GM23338 (cell line): ENCODE measurements around the gene GCKR. TPM values are rescaled to one million over a fixed set of nuclear protein-coding genes. Genes with fewer than 3 reads are reported as not detected.
A peak's percentile ranks its signal among the peaks of the same experiment; 100 is the strongest.

Experiments
- ATAC-seq: fragments of 200-7000 bp; cut with Tn5 transposase; 3 replicates; pipeline ENCODE4 v1.9.1; 2020
- DNase-seq: peaks from one replicate; pipeline ENCODE4 v3.0.0-alpha.2; 2015; ENCODE audit warnings: low spot score
- H2AFZ ChIP-seq: fragments of 200-600 bp; sonication (generic); 2 replicates; pipeline ENCODE4 v1.8.0; 2016; ENCODE audit warnings: antibody characterized with exemption, mild to moderate bottlenecking, moderate library complexity
- H3F3A ChIP-seq: fragments of 200-600 bp; sonication (generic); replicated peaks from 2 replicates; pipeline ENCODE4 v1.8.0; 2017; ENCODE audit warnings: antibody characterized with exemption, mixed run types, low read depth
- H3K27ac ChIP-seq: fragments of 200-600 bp; sonication (generic); 2 replicates; pipeline ENCODE4 v1.6.1; 2016; ENCODE audit warnings: low read depth
- H3K27me3 ChIP-seq: fragments of 200-600 bp; sonication (generic); 2 replicates; pipeline ENCODE4 v1.8.0; 2016; ENCODE audit warnings: mild to moderate bottlenecking, mixed run types, moderate library complexity; ENCODE audit not compliant: insufficient read depth
- H3K36me3 ChIP-seq: fragments of 200-600 bp; sonication (generic); 2 replicates; pipeline ENCODE4 v1.8.0; 2016; ENCODE audit warnings: mild to moderate bottlenecking; ENCODE audit not compliant: insufficient read depth
- H3K4me1 ChIP-seq: fragments of 200-600 bp; sonication (generic); 2 replicates; pipeline ENCODE4 v1.8.0; 2016; ENCODE audit warnings: mild to moderate bottlenecking, moderate library complexity; ENCODE audit not compliant: insufficient read depth
- H3K4me2 ChIP-seq: fragments of 200-600 bp; sonication (generic); 2 replicates; pipeline ENCODE4 v1.7.1; 2017; ENCODE audit warnings: mixed run types
- H3K4me3 ChIP-seq: fragments of 200-600 bp; sonication (generic); 2 replicates; pipeline ENCODE4 v1.6.1; 2016; ENCODE audit warnings: mixed run types
- H3K79me2 ChIP-seq: fragments of 200-600 bp; sonication (generic); replicated peaks from 2 replicates; pipeline ENCODE4 v1.8.0; 2017; ENCODE audit warnings: mild to moderate bottlenecking; ENCODE audit not compliant: insufficient read depth
- H3K9me2 ChIP-seq: fragments of 200-600 bp; sonication (generic); 2 replicates; pipeline ENCODE4 v1.8.0; 2017; ENCODE audit not compliant: insufficient read depth
- H4K20me1 ChIP-seq: fragments of 200-600 bp; sonication (generic); replicated peaks from 2 replicates; pipeline ENCODE4 v1.8.0; 2017; ENCODE audit warnings: mild to moderate bottlenecking; ENCODE audit not compliant: insufficient read depth
- H3K27ac Mint-ChIP-seq: 2 replicates; pipeline ENCODE4 v1.8.0; 2020; ENCODE audit warnings: inconsistent platforms, mild to moderate bottlenecking, moderate library complexity, mixed read lengths
- H3K27me3 Mint-ChIP-seq: 3 replicates; pipeline ENCODE4 v1.8.0; 2022; ENCODE audit warnings: low read depth, mild to moderate bottlenecking, moderate library complexity, mixed read lengths, inconsistent platforms; ENCODE audit not compliant: insufficient read depth, poor library complexity
- H3K36me3 Mint-ChIP-seq: 3 replicates; pipeline ENCODE4 v1.8.0; 2021; ENCODE audit warnings: low read depth, mild to moderate bottlenecking, inconsistent platforms, moderate library complexity, mixed read lengths
- H3K4me1 Mint-ChIP-seq: 3 replicates; pipeline ENCODE4 v1.8.0; 2020; ENCODE audit warnings: mild to moderate bottlenecking, inconsistent platforms, mixed read lengths
- H3K4me3 Mint-ChIP-seq: 3 replicates; pipeline ENCODE4 v1.8.0; 2021; ENCODE audit warnings: moderate library complexity, mild to moderate bottlenecking, inconsistent platforms, mixed read lengths
- H3K9me3 Mint-ChIP-seq: 3 replicates; pipeline ENCODE4 v1.8.0; 2020; ENCODE audit warnings: moderate library complexity, mild to moderate bottlenecking, inconsistent platforms, mixed read lengths
- CREB1 ChIP-seq: fragments of 250-450 bp; sonication (Bioruptor Pico); IDR thresholded peaks from 2 replicates; pipeline ENCODE4 v1.5.0; 2020; ENCODE audit warnings: low read depth, mild to moderate bottlenecking, moderate library complexity
- EZH2 ChIP-seq: fragments of 200-600 bp; sonication (generic); IDR thresholded peaks from one replicate; pipeline ENCODE4 v1.8.0; 2017; ENCODE audit warnings: antibody characterized with exemption, mild to moderate bottlenecking, low read depth; ENCODE audit not compliant: unreplicated experiment
- JUNB ChIP-seq: IDR thresholded peaks from one replicate; pipeline ENCODE4 v1.6.1; 2016; ENCODE audit warnings: antibody characterized with exemption; ENCODE audit not compliant: unreplicated experiment
- NANOG ChIP-seq: IDR thresholded peaks from 2 replicates; pipeline ENCODE4 v1.6.1; 2016; ENCODE audit warnings: antibody characterized with exemption, borderline replicate concordance
- POLR2AphosphoS5 ChIP-seq: IDR thresholded peaks from 2 replicates; pipeline ENCODE4 v1.6.1; 2016; ENCODE audit warnings: antibody characterized with exemption, low read depth
- STAT1 ChIP-seq: IDR thresholded peaks from one replicate; pipeline ENCODE4 v1.6.1; 2016; ENCODE audit warnings: antibody characterized with exemption; ENCODE audit not compliant: unreplicated experiment
- ZNF114 ChIP-seq: fragments of 250-450 bp; sonication (Bioruptor Pico); IDR thresholded peaks from 2 replicates; pipeline ENCODE4 v1.5.0; 2020; ENCODE audit warnings: mild to moderate bottlenecking, moderate library complexity
- ZNF331 ChIP-seq: fragments of 250-450 bp; sonication (Bioruptor Pico); IDR thresholded peaks from 2 replicates; pipeline ENCODE4 v1.5.0; 2020; ENCODE audit warnings: low read depth, mild to moderate bottlenecking, moderate library complexity
- polyA plus RNA-seq: library from polyadenylated mRNA; unstranded; fragments of >200 nt; fragmentation: Nextera tagmentation; extraction: Ambion mirVana; gene quantifications from 2 replicates; pipeline ENCODE4 v1.2.1, GENCODE V29; 2016
- total RNA-seq: library from RNA; depleted of rRNA; stranded (reverse); fragments of >200 nt; shearing (Covaris generic); gene quantifications from 2 replicates; pipeline ENCODE4 v1.2.3, GENCODE V29; 2014
- TF ChIP-seq, protein P1 (sequence below): IDR thresholded peaks from 2 replicates; pipeline ENCODE4 v1.6.1; 2016; ENCODE audit warnings: antibody characterized with exemption
- TF ChIP-seq, protein P2 (sequence below): fragments of 250-450 bp; sonication (Bioruptor Pico); IDR thresholded peaks from 2 replicates; pipeline ENCODE4 v1.5.0; 2020; ENCODE audit warnings: mild to moderate bottlenecking, moderate library complexity
- TF ChIP-seq, protein P3 (sequence below): IDR thresholded peaks from one replicate; pipeline ENCODE4 v1.6.1; 2018; ENCODE audit warnings: antibody characterized with exemption; ENCODE audit not compliant: unreplicated experiment

Gene GCKR
- total and polyA plus RNA-seq, 2 experiments from 2014 or later: not detected

DNA sequence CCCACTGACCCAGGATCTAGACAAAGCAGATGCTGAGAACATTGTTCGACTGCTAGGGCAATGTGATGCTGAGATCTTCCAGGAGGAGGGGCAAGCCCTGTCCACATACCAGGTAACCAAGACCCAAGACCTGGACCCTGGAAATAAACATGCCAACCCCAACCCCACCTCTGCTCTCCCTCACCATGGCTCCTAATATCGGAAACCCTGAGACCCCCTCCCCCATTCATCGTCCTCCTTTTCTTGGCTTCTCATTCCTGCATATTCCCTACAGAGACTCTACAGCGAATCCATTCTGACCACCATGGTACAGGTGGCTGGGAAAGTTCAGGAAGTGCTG is 619 bp downstream of the GCKR start:
- Mint-ChIP-seq H3K4me1 (peaks cover 16% of the 10 kb centered on the region), H3K27ac (no peak overlapping the region), H3K4me3 (peak overlapping the region; percentile 40; the same call in 1 of the 3 replicates), H3K9me3 (no peaks in the 10 kb centered on the region), H3K36me3 (no peaks in the 10 kb centered on the region; the same call in 2 of the 3 replicates), H3K27me3 (peaks cover 20% of the 10 kb centered on the region)
- no peak for TF ChIP-seq JUNB
- TF ChIP-seq, protein P1, sequence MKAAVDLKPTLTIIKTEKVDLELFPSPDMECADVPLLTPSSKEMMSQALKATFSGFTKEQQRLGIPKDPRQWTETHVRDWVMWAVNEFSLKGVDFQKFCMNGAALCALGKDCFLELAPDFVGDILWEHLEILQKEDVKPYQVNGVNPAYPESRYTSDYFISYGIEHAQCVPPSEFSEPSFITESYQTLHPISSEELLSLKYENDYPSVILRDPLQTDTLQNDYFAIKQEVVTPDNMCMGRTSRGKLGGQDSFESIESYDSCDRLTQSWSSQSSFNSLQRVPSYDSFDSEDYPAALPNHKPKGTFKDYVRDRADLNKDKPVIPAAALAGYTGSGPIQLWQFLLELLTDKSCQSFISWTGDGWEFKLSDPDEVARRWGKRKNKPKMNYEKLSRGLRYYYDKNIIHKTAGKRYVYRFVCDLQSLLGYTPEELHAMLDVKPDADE: no peak
- TF ChIP-seq STAT1: no peak
- no peak for TF ChIP-seq ZNF331 (CRISPR knock-in tag)
- no peak for TF ChIP-seq EZH2
- TF ChIP-seq ZNF114: no peak
- Histone ChIP-seq H3K4me3 (no peak overlapping the region), H3K9me2 (no peaks in the 10 kb centered on the region), H3K79me2 (no peaks in the 10 kb centered on the region), H3K4me1 (0 out of 2 replicates have a peak, but pooled peaks cover 15% of the 10 kb centered on the region), H2AFZ (0 out of 2 replicates have a peak overlapping the region, but pooled peaks have one; percentile 24), H3K4me2 (no peak overlapping the region), H4K20me1 (no peaks in the 10 kb centered on the region), H3F3A (no peaks in the 10 kb centered on the region), H3K27ac (no peak overlapping the region), H3K27me3 (peaks cover 31% of the 10 kb centered on the region), H3K36me3 (no peaks in the 10 kb centered on the region)
- no peak for ATAC-seq
- no peak for DNase-seq

DNA sequence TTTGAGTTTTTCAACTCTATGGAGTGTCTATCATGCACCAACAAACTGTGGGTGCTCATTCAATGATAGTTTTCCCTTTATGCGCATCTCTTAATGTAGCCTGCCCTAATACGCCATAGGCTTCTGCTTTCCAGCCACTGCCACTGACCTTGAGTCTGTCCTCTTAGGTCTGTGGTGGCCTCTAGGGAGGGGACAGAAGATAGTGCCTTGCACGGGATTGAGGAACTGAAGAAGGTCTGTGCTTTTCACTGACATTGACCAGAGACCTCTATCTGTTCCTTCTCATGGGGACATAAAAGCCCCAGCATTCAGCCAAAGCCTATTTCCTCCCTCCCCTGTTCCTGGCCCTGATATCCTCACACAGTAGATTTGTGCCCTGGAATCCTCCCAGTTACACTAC is 2.3 kb downstream of the GCKR start:
- H3K27ac Mint-ChIP-seq: no peak overlapping the region
- no peak overlapping the region for H3K4me3 ChIP-seq
- no peaks in the 10 kb centered on the region for H3K9me2 ChIP-seq
- H4K20me1 ChIP-seq: no peaks in the 10 kb centered on the region
- peaks cover 24% of the 10 kb centered on the region for H3K27me3 ChIP-seq
- no peaks in the 10 kb centered on the region for H3K9me3 Mint-ChIP-seq
- H3K4me2 ChIP-seq: no peak overlapping the region
- H3K4me3 Mint-ChIP-seq: no peak overlapping the region
- H3F3A ChIP-seq: no peaks in the 10 kb centered on the region
- H3K4me1 ChIP-seq: peaks cover 22% of the 10 kb centered on the region
- no peak overlapping the region for H2AFZ ChIP-seq
- H3K27me3 Mint-ChIP-seq: peaks cover 16% of the 10 kb centered on the region
- H3K36me3 ChIP-seq: no peaks in the 10 kb centered on the region
- H3K79me2 ChIP-seq: no peaks in the 10 kb centered on the region
- no peak overlapping the region for H3K27ac ChIP-seq
- DNase-seq (no peak), ATAC-seq (no peak)
- H3K36me3 Mint-ChIP-seq: no peaks in the 10 kb centered on the region; the same call in 2 of the 3 replicates
- peaks cover 22% of the 10 kb centered on the region for H3K4me1 Mint-ChIP-seq
- TF ChIP-seq, protein P2, sequence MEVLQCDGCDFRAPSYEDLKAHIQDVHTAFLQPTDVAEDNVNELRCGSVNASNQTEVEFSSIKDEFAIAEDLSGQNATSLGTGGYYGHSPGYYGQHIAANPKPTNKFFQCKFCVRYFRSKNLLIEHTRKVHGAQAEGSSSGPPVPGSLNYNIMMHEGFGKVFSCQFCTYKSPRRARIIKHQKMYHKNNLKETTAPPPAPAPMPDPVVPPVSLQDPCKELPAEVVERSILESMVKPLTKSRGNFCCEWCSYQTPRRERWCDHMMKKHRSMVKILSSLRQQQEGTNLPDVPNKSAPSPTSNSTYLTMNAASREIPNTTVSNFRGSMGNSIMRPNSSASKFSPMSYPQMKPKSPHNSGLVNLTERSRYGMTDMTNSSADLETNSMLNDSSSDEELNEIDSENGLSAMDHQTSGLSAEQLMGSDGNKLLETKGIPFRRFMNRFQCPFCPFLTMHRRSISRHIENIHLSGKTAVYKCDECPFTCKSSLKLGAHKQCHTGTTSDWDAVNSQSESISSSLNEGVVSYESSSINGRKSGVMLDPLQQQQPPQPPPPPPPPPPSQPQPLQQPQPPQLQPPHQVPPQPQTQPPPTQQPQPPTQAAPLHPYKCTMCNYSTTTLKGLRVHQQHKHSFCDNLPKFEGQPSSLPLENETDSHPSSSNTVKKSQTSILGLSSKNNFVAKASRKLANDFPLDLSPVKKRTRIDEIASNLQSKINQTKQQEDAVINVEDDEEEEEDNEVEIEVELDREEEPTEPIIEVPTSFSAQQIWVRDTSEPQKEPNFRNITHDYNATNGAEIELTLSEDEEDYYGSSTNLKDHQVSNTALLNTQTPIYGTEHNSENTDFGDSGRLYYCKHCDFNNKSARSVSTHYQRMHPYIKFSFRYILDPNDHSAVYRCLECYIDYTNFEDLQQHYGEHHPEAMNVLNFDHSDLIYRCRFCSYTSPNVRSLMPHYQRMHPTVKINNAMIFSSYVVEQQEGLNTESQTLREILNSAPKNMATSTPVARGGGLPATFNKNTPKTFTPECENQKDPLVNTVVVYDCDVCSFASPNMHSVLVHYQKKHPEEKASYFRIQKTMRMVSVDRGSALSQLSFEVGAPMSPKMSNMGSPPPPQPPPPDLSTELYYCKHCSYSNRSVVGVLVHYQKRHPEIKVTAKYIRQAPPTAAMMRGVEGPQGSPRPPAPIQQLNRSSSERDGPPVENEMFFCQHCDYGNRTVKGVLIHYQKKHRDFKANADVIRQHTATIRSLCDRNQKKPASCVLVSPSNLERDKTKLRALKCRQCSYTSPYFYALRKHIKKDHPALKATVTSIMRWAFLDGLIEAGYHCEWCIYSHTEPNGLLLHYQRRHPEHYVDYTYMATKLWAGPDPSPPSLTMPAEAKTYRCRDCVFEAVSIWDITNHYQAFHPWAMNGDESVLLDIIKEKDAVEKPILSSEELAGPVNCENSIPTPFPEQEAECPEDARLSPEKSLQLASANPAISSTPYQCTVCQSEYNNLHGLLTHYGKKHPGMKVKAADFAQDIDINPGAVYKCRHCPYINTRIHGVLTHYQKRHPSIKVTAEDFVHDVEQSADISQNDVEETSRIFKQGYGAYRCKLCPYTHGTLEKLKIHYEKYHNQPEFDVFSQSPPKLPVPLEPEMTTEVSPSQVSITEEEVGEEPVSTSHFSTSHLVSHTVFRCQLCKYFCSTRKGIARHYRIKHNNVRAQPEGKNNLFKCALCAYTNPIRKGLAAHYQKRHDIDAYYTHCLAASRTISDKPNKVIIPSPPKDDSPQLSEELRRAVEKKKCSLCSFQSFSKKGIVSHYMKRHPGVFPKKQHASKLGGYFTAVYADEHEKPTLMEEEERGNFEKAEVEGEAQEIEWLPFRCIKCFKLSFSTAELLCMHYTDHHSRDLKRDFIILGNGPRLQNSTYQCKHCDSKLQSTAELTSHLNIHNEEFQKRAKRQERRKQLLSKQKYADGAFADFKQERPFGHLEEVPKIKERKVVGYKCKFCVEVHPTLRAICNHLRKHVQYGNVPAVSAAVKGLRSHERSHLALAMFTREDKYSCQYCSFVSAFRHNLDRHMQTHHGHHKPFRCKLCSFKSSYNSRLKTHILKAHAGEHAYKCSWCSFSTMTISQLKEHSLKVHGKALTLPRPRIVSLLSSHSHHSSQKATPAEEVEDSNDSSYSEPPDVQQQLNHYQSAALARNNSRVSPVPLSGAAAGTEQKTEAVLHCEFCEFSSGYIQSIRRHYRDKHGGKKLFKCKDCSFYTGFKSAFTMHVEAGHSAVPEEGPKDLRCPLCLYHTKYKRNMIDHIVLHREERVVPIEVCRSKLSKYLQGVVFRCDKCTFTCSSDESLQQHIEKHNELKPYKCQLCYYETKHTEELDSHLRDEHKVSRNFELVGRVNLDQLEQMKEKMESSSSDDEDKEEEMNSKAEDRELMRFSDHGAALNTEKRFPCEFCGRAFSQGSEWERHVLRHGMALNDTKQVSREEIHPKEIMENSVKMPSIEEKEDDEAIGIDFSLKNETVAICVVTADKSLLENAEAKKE (CRISPR knock-in tag): no peak
- TF ChIP-seq, protein P3, sequence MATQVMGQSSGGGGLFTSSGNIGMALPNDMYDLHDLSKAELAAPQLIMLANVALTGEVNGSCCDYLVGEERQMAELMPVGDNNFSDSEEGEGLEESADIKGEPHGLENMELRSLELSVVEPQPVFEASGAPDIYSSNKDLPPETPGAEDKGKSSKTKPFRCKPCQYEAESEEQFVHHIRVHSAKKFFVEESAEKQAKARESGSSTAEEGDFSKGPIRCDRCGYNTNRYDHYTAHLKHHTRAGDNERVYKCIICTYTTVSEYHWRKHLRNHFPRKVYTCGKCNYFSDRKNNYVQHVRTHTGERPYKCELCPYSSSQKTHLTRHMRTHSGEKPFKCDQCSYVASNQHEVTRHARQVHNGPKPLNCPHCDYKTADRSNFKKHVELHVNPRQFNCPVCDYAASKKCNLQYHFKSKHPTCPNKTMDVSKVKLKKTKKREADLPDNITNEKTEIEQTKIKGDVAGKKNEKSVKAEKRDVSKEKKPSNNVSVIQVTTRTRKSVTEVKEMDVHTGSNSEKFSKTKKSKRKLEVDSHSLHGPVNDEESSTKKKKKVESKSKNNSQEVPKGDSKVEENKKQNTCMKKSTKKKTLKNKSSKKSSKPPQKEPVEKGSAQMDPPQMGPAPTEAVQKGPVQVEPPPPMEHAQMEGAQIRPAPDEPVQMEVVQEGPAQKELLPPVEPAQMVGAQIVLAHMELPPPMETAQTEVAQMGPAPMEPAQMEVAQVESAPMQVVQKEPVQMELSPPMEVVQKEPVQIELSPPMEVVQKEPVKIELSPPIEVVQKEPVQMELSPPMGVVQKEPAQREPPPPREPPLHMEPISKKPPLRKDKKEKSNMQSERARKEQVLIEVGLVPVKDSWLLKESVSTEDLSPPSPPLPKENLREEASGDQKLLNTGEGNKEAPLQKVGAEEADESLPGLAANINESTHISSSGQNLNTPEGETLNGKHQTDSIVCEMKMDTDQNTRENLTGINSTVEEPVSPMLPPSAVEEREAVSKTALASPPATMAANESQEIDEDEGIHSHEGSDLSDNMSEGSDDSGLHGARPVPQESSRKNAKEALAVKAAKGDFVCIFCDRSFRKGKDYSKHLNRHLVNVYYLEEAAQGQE: no peak
- TF ChIP-seq EZH2 (no peak), NANOG (no peak), CREB1 (CRISPR knock-in tag) (no peak), STAT1 (no peak), ZNF331 (CRISPR knock-in tag) (no peak), JUNB (no peak), POLR2AphosphoS5 (no peak)
